Activated CD4-positive, alpha-beta T cell treated with anti-CD3 and anti-CD28 coated beads for 48 hours (primary cell): ENCODE measurements around the gene ADAMTS14.
"Not testable (repeated sequence)": the region's sequence is repeated elsewhere in the genome, so short reads cannot be mapped to it uniquely, and the experiment has no call there.

ENCODE experiments used
- DNase-seq: peaks from one replicate; pipeline ENCODE4 v3.0.0-alpha.2; 2020

The ADAMTS14 gene

GRCh38 chr10:70672165-70673042 is at the start of gene ADAMTS14:
Gene ADAMTS14 (plus strand): TSS chr10:70672506. CDS start chr10:70672803, 297 bp downstream.
- DNase-seq: peak; percentile 17

GRCh38 chr10:70622541-70622940 is 49.8 kb upstream of the ADAMTS14 start:
- DNase-seq: no peak

- no peak for DNase-seq
These were observed 49.1 kb upstream of the ADAMTS14 start for GRCh38 chr10:70622981-70623844.

- no peak for DNase-seq
These were observed 46.2 kb upstream of the ADAMTS14 start for GRCh38 chr10:70626056-70626455.

GRCh38 chr10:70629338-70629737 is 43.0 kb upstream of the ADAMTS14 start:
- no peak for DNase-seq

- not testable (repeated sequence) for DNase-seq
These were observed 40.6 kb upstream of the ADAMTS14 start for GRCh38 chr10:70631735-70632134.

GRCh38 chr10:70634011-70634410 is 38.3 kb upstream of the ADAMTS14 start:
- no peak for DNase-seq

- DNase-seq: not testable (repeated sequence)
These were observed 37.8 kb upstream of the ADAMTS14 start for GRCh38 chr10:70634515-70634914.

GRCh38 chr10:70639640-70640383 is 32.5 kb upstream of the ADAMTS14 start:
- DNase-seq: not testable (repeated sequence)

GRCh38 chr10:70643272-70643671 is 29.0 kb upstream of the ADAMTS14 start:
- not testable (repeated sequence) for DNase-seq

- DNase-seq: not testable (repeated sequence)
These were observed 27.3 kb upstream of the ADAMTS14 start for GRCh38 chr10:70644959-70645358.

- no peak for DNase-seq
These were observed 25.2 kb upstream of the ADAMTS14 start for GRCh38 chr10:70647086-70647485.

GRCh38 chr10:70648427-70648826 is 23.9 kb upstream of the ADAMTS14 start:
- no peak for DNase-seq

- peak; percentile 28 for DNase-seq
These were observed 22.8 kb upstream of the ADAMTS14 start for GRCh38 chr10:70649526-70649925.

GRCh38 chr10:70650104-70650503 is 22.2 kb upstream of the ADAMTS14 start:
- DNase-seq: no peak

GRCh38 chr10:70650718-70651117 is 21.6 kb upstream of the ADAMTS14 start:
- DNase-seq: no peak

GRCh38 chr10:70651661-70652060 is 20.6 kb upstream of the ADAMTS14 start:
- peak; percentile 41 for DNase-seq

- no peak for DNase-seq
These were observed 19.3 kb upstream of the ADAMTS14 start for GRCh38 chr10:70652761-70653657.

- DNase-seq: no peak
These were observed 17.0 kb upstream of the ADAMTS14 start for GRCh38 chr10:70655316-70655715.

- peak; percentile 79 for DNase-seq
These were observed 15.8 kb upstream of the ADAMTS14 start for GRCh38 chr10:70656489-70656888.

- no peak for DNase-seq
These were observed 15.3 kb upstream of the ADAMTS14 start for GRCh38 chr10:70657041-70657440.
